G401.6 (cell line): ENCODE measurements around the gene FBXO4.

Experiments used
- FAIRE-seq: peaks from 2 replicates; lab custom pipeline; 2012; peaks lifted over from hg19 to GRCh38; lab: Jason Lieb, UNC

The FBXO4 gene

DNA sequence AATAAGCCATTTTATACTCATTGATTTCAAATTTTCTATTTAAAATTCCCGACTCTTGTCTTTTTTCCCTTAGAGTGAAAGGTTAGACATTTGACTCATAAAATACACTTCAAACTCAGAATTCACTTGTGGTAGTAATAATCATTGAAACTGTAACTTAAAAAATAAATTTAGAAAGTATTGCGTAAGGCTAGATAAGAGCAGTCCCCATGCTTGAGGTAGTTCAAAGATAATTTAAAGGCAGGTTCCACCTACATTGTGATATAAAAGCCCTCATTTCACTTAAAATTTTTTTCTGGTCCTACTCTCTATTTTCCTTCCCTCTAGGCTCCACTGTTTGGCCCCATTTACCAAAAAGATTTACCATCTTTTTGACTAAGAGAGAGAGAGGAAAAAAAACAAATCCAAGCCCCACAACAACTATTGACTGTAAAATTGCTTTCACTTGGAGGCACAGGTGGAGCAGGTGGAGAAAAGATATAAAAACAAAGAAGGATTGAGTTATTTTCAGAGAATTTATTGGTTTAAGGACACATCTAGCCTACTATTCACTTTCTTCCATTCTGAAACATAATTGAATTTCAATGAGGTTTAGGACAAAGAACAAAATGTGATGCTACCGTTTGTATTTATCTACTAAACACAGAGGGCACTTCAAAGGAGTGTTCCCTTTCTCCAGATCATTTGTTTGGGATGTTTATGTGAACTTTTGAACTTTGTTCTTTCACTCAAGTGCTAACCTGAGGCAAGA is 61.0 kb downstream of the FBXO4 start:
- FAIRE-seq = no peak
